ENCODE results near the gene POLDIP3.

DNA sequence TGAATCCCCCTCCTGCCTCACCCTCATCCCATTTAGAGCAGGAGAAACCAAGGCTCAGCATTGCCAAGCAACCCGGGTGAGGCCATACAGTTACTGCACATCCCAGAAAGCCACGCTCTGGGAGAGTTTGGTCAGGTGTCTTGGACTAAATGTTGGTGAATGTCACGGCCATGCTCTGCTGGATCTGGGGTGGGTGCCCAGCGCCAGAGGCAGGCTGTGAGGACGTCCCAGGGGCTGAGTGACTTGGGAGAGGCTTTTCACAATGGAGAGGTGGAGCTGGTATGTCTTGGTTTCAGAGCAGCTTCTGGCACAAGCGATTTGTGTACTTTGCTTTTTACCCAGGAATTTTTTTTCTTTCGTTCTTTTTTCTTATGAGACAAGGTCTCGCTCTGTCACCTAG lies 54.3 kb downstream of the POLDIP3 start:
- TF ChIP-seq, protein P1, sequence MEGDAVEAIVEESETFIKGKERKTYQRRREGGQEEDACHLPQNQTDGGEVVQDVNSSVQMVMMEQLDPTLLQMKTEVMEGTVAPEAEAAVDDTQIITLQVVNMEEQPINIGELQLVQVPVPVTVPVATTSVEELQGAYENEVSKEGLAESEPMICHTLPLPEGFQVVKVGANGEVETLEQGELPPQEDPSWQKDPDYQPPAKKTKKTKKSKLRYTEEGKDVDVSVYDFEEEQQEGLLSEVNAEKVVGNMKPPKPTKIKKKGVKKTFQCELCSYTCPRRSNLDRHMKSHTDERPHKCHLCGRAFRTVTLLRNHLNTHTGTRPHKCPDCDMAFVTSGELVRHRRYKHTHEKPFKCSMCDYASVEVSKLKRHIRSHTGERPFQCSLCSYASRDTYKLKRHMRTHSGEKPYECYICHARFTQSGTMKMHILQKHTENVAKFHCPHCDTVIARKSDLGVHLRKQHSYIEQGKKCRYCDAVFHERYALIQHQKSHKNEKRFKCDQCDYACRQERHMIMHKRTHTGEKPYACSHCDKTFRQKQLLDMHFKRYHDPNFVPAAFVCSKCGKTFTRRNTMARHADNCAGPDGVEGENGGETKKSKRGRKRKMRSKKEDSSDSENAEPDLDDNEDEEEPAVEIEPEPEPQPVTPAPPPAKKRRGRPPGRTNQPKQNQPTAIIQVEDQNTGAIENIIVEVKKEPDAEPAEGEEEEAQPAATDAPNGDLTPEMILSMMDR (conservative IDR thresholded peaks at IDR 0.05 in 1 of 2, IDR thresholded peaks at IDR 0.05 in 1 of 2; ENCODE audit: low read depth in 1 of 2, low read length in 2 of 2), result no peak
- no peak for TF ChIP-seq EZH2 (IDR thresholded peaks at IDR 0.05; ENCODE audit: low read length, missing control alignments)
